Lower leg skin (tissue), 3 donors: ENCODE results near the gene COL13A1.

ENCODE experiments used
- CTCF ChIP-seq, 3 donors: fragments of 450-650 bp; IDR thresholded peaks; one replicate each; pipeline ENCODE4 v1.5.1; 2016; ENCODE audit warnings: antibody characterized with exemption in 3 of 3, mild to moderate bottlenecking in 3 of 3, moderate library complexity in 2 of 3
- POLR2A ChIP-seq, 2 donors: fragments of 450-650 bp; IDR thresholded peaks; one replicate each; pipeline ENCODE4 v1.6.1; 2016 to 2017; ENCODE audit warnings: antibody characterized with exemption in 2 of 2, mild to moderate bottlenecking in 1 of 2, moderate library complexity in 1 of 2

- TF ChIP-seq CTCF (IDR thresholded peaks at IDR 0.05) (no peak), POLR2A (IDR thresholded peaks at IDR 0.05) (no peak)
Observed at GRCh38 chr10:69960988-69961880, 159.5 kb downstream of the COL13A1 start.
